ENCODE results near the gene SCAPER. TPM values are rescaled to one million over a fixed set of nuclear protein-coding genes. Genes with fewer than 3 reads are reported as not detected.

SCAPER gene
- total and polyA plus RNA-seq, 2 of the 4 experiments (the other 2 are of a cell fraction) = 2.9 to 9.7 TPM

- no peak overlapping the region for H4K5ac ChIP-seq (ENCODE audit: low read depth, low read length)
- H2BK20ac ChIP-seq (ENCODE audit: low read depth, low read length) = no peak overlapping the region
- H3K4me2 ChIP-seq (ENCODE audit: low read depth, low read length) = no peak overlapping the region
- H3K18ac ChIP-seq (ENCODE audit: low read depth, low read length) = no peak overlapping the region
- H3K56ac ChIP-seq (ENCODE audit: extremely low read depth, insufficient read depth, low read length) = no peak overlapping the region
- H4K8ac ChIP-seq (ENCODE audit: low read depth in 2 of 2, low read length in 2 of 2) = no peak overlapping the region
- no peak overlapping the region for H4K91ac ChIP-seq (ENCODE audit: insufficient read depth, low read depth, low read length)
- WGBS, 2 experiments (ENCODE audit: extremely low coverage in 2 of 2, insufficient read length in 1 of 2) = 100% methylated on average over 2 of the region's 4 CpGs; no CpG with 5 or more reads in 1 of the 2 experiments
- no peak overlapping the region for H2BK5ac ChIP-seq (ENCODE audit: low read depth, low read length, poor library complexity, severe bottlenecking)
- H3K14ac ChIP-seq (replicated peaks; ENCODE audit: low read depth, low read length) = no peak overlapping the region
- no peak overlapping the region for H2BK120ac ChIP-seq (ENCODE audit: low read depth, low read length)
- H2AK9ac ChIP-seq (replicated peaks; ENCODE audit: low read depth, low read length, poor library complexity) = no peak overlapping the region
- no peak for TF ChIP-seq SMC3 (IDR thresholded peaks at IDR 0.05; ENCODE audit: low read depth, low read length)
- TF ChIP-seq MAZ (IDR thresholded peaks at IDR 0.05; ENCODE audit: borderline replicate concordance, low read depth, low read length) = no peak
- no peak overlapping the region for H3K9ac ChIP-seq (ENCODE audit: low read depth, low read length)
- no peak overlapping the region for H3K4ac ChIP-seq (ENCODE audit: low read depth, low read length)
- dilution Hi-C loops (cut with HindIII; ENCODE audit: low sequenced_read_pairs, unreplicated experiment) = no loop called here
- DNase-seq (no peak), ATAC-seq (ENCODE audit: low read depth) (no peak)
- no peak overlapping the region for H2BK15ac ChIP-seq (ENCODE audit: low read depth, low read length)
- intact Hi-C loops (cut with micrococcal nuclease) = no loop called here
- H3K36me3 ChIP-seq (ENCODE audit: control insufficient read depth, insufficient read depth, low read length) = no peaks in the 10 kb centered on the region; the same call in 1 of the 2 replicates
- H2AK5ac ChIP-seq (ENCODE audit: low read depth, low read length) = no peak overlapping the region
- in situ Hi-C loops (cut with MboI; ENCODE audit: low sequenced_read_pairs) = no loop called here
- no TSS peak for BruUV-seq (replicated peaks)
- H3K27me3 ChIP-seq (ENCODE audit: control insufficient read depth, insufficient read depth, low read length) = no peaks in the 10 kb centered on the region
- no peak overlapping the region for H3K27ac ChIP-seq (ENCODE audit: insufficient read depth, low read length)
- no peak overlapping the region for H2AFZ ChIP-seq (replicated peaks; ENCODE audit: low read length, poor library complexity)
- CTCF ChIA-PET = no interaction called here
- no peaks in the 10 kb centered on the region; the same call in 1 of the 2 replicates for H3K9me1 ChIP-seq (ENCODE audit: insufficient read depth, low read length)
- no peak overlapping the region for H3K4me3 ChIP-seq (ENCODE audit: insufficient read depth, low read depth, low read length)
- H4K20me1 ChIP-seq (ENCODE audit: insufficient read depth, low read length) = no peaks in the 10 kb centered on the region
- POLR2A ChIA-PET (ENCODE audit: unreplicated experiment) = no interaction called here
- no peaks in the 10 kb centered on the region for H3K79me1 ChIP-seq (ENCODE audit: low read depth in 1 of 2, low read length in 2 of 2)
- no peaks in the 10 kb centered on the region for H3K4me1 ChIP-seq (ENCODE audit: control insufficient read depth, insufficient read depth, low read length)
- no peak overlapping the region for H3K23ac ChIP-seq (ENCODE audit: low read depth, low read length)
- H3K9me3 ChIP-seq (ENCODE audit: control insufficient read depth, insufficient read depth, low read length) = no peaks in the 10 kb centered on the region
Measured at GRCh38 chr15:76381366-76381765, 523.8 kb downstream of the SCAPER start.
